Measurements from ENCODE around the gene RASGRF1. TPM values are rescaled to one million over a fixed set of nuclear protein-coding genes. Genes with fewer than 3 reads are reported as not detected.

The RASGRF1 gene, protein sequence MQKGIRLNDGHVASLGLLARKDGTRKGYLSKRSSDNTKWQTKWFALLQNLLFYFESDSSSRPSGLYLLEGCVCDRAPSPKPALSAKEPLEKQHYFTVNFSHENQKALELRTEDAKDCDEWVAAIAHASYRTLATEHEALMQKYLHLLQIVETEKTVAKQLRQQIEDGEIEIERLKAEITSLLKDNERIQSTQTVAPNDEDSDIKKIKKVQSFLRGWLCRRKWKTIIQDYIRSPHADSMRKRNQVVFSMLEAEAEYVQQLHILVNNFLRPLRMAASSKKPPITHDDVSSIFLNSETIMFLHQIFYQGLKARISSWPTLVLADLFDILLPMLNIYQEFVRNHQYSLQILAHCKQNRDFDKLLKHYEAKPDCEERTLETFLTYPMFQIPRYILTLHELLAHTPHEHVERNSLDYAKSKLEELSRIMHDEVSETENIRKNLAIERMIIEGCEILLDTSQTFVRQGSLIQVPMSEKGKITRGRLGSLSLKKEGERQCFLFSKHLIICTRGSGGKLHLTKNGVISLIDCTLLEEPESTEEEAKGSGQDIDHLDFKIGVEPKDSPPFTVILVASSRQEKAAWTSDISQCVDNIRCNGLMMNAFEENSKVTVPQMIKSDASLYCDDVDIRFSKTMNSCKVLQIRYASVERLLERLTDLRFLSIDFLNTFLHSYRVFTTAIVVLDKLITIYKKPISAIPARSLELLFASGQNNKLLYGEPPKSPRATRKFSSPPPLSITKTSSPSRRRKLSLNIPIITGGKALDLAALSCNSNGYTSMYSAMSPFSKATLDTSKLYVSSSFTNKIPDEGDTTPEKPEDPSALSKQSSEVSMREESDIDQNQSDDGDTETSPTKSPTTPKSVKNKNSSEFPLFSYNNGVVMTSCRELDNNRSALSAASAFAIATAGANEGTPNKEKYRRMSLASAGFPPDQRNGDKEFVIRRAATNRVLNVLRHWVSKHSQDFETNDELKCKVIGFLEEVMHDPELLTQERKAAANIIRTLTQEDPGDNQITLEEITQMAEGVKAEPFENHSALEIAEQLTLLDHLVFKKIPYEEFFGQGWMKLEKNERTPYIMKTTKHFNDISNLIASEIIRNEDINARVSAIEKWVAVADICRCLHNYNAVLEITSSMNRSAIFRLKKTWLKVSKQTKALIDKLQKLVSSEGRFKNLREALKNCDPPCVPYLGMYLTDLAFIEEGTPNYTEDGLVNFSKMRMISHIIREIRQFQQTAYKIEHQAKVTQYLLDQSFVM (N-terminal part only)
- total RNA-seq (not detected in 2 replicates), polyA plus RNA-seq (0.02 and 0.09 TPM in 2 replicates), polyA minus RNA-seq (ENCODE audit: low replicate concordance) (1.4 TPM in 1 of 2 replicates, not detected in the other)
- polyA plus RNA-seq (2012), result 0.15 and 0.22 TPM in 2 replicates

DNA sequence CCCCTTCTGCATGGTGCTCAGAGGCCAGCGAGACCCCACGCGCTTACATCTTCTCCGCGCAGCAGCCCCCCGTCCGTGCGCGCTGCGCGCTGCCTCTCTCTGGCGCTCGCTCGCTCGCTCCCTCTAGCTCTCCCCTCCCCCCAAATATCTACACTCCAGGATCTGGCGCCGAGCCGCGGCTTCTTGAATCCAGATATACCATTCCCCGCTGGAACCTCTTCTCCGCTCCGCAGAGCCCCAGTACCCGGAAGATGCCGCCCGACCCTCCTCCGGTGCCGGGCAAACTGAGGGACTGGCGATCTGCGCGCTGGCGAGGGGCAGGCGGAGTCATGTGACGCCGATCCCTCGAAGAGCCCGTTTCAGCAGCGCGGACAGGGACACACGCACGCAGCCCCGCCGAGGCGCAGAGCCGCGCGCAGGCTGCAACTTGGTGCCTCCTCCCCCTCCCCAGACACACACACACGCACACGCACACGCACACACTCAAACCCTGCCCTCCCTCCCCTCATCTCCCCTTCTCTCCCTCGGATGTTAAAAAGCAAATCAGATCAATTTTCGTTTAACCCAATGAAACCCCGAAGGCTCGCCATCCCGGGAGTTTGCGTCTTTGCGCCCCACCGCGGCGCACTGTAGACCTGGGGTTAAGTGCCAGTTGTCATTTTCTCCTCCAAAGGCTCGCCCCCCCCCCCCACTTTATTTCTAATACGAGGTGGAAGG is at the start of gene RASGRF1:
RASGRF1 (minus strand) TSS at position 294 of the 717 bp plus-strand sequence; CDS start at position 12, 282 bp downstream.
- DNase-seq (ENCODE audit: low read depth in 2 of 2), result no peak
- Histone ChIP-seq H4K20me1 (ENCODE audit: control insufficient read depth, extremely low read depth, insufficient read depth, low read length) (no peaks in the 10 kb centered on the region), H3K4me3 (replicated peaks in 1 of 4; ENCODE audit: control extremely low read depth in 1 of 4, insufficient read depth in 1 of 4, low read depth in 3 of 4, low read length in 4 of 4) (no peak within 1 kb of the TSS), H3K4me1 (ENCODE audit: control insufficient read depth, extremely low read depth, insufficient read depth, low read length) (no peaks in the 10 kb centered on the region), H3K27ac (ENCODE audit: insufficient read depth, low read length) (no peak within 1 kb of the TSS), H3K9me3 (ENCODE audit: control insufficient read depth, insufficient read depth, low read depth, low read length) (no peaks in the 10 kb centered on the region), H3K4me2 (ENCODE audit: extremely low read depth, insufficient read depth, low read length) (no peak within 1 kb of the TSS), H3K27me3 (ENCODE audit: control insufficient read depth, insufficient read depth, low read length) (peaks cover 11% of the 10 kb centered on the region), H3K36me3 (ENCODE audit: control insufficient read depth, insufficient read depth, low read length) (no peaks in the 10 kb centered on the region), H3K79me2 (ENCODE audit: control insufficient read depth, insufficient read depth, low read length) (no peaks in the 10 kb centered on the region), H3K9ac (ENCODE audit: insufficient read depth, low read length) (no peak within 1 kb of the TSS), H2AFZ (ENCODE audit: low read length) (no peak within 1 kb of the TSS)
- TF ChIP-seq EZH2 (IDR thresholded peaks at IDR 0.05; ENCODE audit: low read length, missing control alignments), result peak; percentile 43
- TF ChIP-seq, protein P1, sequence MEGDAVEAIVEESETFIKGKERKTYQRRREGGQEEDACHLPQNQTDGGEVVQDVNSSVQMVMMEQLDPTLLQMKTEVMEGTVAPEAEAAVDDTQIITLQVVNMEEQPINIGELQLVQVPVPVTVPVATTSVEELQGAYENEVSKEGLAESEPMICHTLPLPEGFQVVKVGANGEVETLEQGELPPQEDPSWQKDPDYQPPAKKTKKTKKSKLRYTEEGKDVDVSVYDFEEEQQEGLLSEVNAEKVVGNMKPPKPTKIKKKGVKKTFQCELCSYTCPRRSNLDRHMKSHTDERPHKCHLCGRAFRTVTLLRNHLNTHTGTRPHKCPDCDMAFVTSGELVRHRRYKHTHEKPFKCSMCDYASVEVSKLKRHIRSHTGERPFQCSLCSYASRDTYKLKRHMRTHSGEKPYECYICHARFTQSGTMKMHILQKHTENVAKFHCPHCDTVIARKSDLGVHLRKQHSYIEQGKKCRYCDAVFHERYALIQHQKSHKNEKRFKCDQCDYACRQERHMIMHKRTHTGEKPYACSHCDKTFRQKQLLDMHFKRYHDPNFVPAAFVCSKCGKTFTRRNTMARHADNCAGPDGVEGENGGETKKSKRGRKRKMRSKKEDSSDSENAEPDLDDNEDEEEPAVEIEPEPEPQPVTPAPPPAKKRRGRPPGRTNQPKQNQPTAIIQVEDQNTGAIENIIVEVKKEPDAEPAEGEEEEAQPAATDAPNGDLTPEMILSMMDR (conservative IDR thresholded peaks at IDR 0.05 in 1 of 2, IDR thresholded peaks at IDR 0.05 in 1 of 2; ENCODE audit: low read depth in 1 of 2, low read length in 2 of 2), result no peak

DNA sequence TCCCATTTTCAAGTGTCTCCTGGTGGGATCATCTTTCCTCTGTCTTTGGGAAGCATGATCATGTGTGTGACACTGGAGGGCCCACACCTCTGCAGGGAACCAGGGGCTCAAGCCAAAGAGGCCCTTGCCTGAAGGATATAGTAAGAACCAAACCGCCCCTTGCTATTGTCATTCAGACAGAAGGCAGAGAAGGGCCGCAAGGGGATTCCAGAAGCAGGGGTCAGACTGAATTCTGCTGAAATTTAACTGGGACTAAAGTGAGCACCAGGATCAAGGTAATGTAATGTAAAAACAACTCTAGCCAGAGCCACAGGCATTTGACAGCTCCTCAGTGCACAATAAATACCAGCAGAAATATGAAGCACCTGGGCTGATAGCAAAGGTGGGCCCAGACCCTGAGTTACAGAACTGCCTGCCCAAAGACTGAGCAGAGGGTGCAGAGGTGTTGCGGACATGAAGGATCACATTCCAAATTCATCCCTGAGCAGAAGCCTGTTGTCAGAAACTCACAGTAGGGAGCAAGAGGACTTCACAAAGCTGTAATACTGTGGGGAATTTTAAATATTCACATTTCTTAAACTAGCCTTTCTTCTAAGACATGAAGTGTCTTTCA is 46.0 kb upstream of the RASGRF1 start:
- Histone ChIP-seq H3K4me2 (ENCODE audit: extremely low read depth, insufficient read depth, low read length) (no peak overlapping the region), H3K36me3 (ENCODE audit: control insufficient read depth, insufficient read depth, low read length) (no peaks in the 10 kb centered on the region), H3K9ac (ENCODE audit: insufficient read depth, low read length) (no peak overlapping the region), H4K20me1 (ENCODE audit: control insufficient read depth, extremely low read depth, insufficient read depth, low read length) (no peaks in the 10 kb centered on the region), H3K9me3 (ENCODE audit: control insufficient read depth, insufficient read depth, low read depth, low read length) (no peaks in the 10 kb centered on the region), H3K4me1 (ENCODE audit: control insufficient read depth, extremely low read depth, insufficient read depth, low read length) (no peaks in the 10 kb centered on the region), H3K27ac (ENCODE audit: insufficient read depth, low read length) (no peak overlapping the region), H3K4me3 (replicated peaks in 1 of 4; ENCODE audit: control extremely low read depth in 1 of 4, insufficient read depth in 1 of 4, low read depth in 3 of 4, low read length in 4 of 4) (no peak overlapping the region), H2AFZ (ENCODE audit: low read length) (no peak overlapping the region), H3K27me3 (ENCODE audit: control insufficient read depth, insufficient read depth, low read length) (no peaks in the 10 kb centered on the region), H3K79me2 (ENCODE audit: control insufficient read depth, insufficient read depth, low read length) (no peaks in the 10 kb centered on the region)
- TF ChIP-seq, protein P1 (conservative IDR thresholded peaks at IDR 0.05 in 1 of 2, IDR thresholded peaks at IDR 0.05 in 1 of 2; ENCODE audit: low read depth in 1 of 2, low read length in 2 of 2), result no peak
- TF ChIP-seq EZH2 (IDR thresholded peaks at IDR 0.05; ENCODE audit: low read length, missing control alignments), result no peak
- DNase-seq (ENCODE audit: low read depth in 2 of 2), result no peak
